ENCODE measurements around the gene PRELID3B. TPM values are rescaled to one million over a fixed set of nuclear protein-coding genes. Genes with fewer than 3 reads are reported as not detected.

Gene PRELID3B
- total and polyA plus RNA-seq, 2 of the 13 experiments (the other 11 are each of a cell fraction or from before 2014, with no cell fraction given), result 23.3 to 42.6 TPM

DNA sequence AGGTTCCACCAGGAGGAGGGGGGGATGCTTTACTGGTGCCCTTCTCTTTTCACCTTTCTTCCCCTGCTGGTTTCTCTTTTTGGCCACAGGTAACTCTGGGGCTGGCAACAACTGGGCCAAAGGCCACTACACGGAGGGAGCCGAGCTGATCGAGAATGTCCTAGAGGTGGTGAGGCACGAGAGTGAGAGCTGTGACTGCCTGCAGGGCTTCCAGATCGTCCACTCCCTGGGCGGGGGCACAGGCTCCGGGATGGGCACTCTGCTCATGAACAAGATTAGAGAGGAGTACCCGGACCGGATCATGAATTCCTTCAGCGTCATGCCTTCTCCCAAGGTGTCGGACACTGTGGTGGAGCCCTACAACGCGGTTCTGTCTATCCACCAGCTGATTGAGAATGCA, 19.0 kb downstream of the PRELID3B start:
- POLR2A ChIA-PET, result interaction anchor here (1.4 to 1.6 kb wide), 2 partner anchors 8 to 21 kb away, joined by 5 to 6 read pairs; partner anchors contain the start of gene ATP5F1E
- intact Hi-C loops (cut with micrococcal nuclease; ENCODE audit: unreplicated experiment), result no loop called here
- no peak overlapping the region for H3K4me3 ChIP-seq (replicated peaks in 1 of 3; ENCODE audit: insufficient read depth in 1 of 3, low read depth in 2 of 3, low read length in 3 of 3)
- ATAC-seq (no peak; the same call in 2 of the 3 replicates), FAIRE-seq (no peak), DNase-seq (ENCODE audit: low spot score) (no peak)
- H3K27me3 ChIP-seq (ENCODE audit: control insufficient read depth in 1 of 2, insufficient read depth in 2 of 2, low read length in 2 of 2), result no peaks in the 10 kb centered on the region
- no peak overlapping the region for H3K9ac ChIP-seq (ENCODE audit: insufficient read depth, low read depth, low read length)
- no TSS peak for BruUV-seq (replicated peaks)
- in situ Hi-C loops (cut with HindIII; ENCODE audit: extremely low pct_ligation_motif_present, low pct_unique_long_range_greater_than_20kb), result no loop called here
- H3K4me2 ChIP-seq (ENCODE audit: low read depth, low read length), result no peak overlapping the region
- CTCF ChIA-PET (ENCODE audit: low intra/inter-chr PET ratio, low total read pairs), result no interaction called here
- peaks cover 6% of the 10 kb centered on the region; the same call in 1 of the 2 replicates for H4K20me1 ChIP-seq (ENCODE audit: insufficient read depth, low read length)
- H3K79me2 ChIP-seq (ENCODE audit: insufficient read depth, low read length), result peaks cover 35% of the 10 kb centered on the region
- 97% methylated on average over 13 of the region's 13 CpGs for WGBS (ENCODE audit: low lambda C conversion rate)
- H3K9me3 ChIP-seq (ENCODE audit: low read length), result no peaks in the 10 kb centered on the region
- no peak overlapping the region for H3K27ac ChIP-seq (ENCODE audit: extremely low read length, insufficient read depth, low read length)
- no peak overlapping the region for H2AFZ ChIP-seq (ENCODE audit: low read length)
- H3K4me1 ChIP-seq (ENCODE audit: insufficient read depth, low read length), result peaks cover 43% of the 10 kb centered on the region
- H3K36me3 ChIP-seq (replicated peaks in 1 of 2; ENCODE audit: control insufficient read depth in 1 of 2, insufficient read depth in 2 of 2, low read length in 2 of 2), result peaks cover 26 to 59% of the 10 kb centered on the region in 2 experiments
- no peak for TF ChIP-seq ZNF674 (CRISPR knock-in tag; IDR thresholded peaks at IDR 0.05; ENCODE audit: low read depth)
- 0 out of 2 replicates have a peak, but pooled peaks have one; percentile 1 for TF ChIP-seq ARHGAP35 (CRISPR knock-in tag; IDR thresholded peaks at IDR 0.05; ENCODE audit: borderline replicate concordance)
- TF ChIP-seq, protein P1, sequence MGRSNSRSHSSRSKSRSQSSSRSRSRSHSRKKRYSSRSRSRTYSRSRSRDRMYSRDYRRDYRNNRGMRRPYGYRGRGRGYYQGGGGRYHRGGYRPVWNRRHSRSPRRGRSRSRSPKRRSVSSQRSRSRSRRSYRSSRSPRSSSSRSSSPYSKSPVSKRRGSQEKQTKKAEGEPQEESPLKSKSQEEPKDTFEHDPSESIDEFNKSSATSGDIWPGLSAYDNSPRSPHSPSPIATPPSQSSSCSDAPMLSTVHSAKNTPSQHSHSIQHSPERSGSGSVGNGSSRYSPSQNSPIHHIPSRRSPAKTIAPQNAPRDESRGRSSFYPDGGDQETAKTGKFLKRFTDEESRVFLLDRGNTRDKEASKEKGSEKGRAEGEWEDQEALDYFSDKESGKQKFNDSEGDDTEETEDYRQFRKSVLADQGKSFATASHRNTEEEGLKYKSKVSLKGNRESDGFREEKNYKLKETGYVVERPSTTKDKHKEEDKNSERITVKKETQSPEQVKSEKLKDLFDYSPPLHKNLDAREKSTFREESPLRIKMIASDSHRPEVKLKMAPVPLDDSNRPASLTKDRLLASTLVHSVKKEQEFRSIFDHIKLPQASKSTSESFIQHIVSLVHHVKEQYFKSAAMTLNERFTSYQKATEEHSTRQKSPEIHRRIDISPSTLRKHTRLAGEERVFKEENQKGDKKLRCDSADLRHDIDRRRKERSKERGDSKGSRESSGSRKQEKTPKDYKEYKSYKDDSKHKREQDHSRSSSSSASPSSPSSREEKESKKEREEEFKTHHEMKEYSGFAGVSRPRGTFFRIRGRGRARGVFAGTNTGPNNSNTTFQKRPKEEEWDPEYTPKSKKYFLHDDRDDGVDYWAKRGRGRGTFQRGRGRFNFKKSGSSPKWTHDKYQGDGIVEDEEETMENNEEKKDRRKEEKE (IDR thresholded peaks at IDR 0.05), result no peak
- TF ChIP-seq, protein P2, sequence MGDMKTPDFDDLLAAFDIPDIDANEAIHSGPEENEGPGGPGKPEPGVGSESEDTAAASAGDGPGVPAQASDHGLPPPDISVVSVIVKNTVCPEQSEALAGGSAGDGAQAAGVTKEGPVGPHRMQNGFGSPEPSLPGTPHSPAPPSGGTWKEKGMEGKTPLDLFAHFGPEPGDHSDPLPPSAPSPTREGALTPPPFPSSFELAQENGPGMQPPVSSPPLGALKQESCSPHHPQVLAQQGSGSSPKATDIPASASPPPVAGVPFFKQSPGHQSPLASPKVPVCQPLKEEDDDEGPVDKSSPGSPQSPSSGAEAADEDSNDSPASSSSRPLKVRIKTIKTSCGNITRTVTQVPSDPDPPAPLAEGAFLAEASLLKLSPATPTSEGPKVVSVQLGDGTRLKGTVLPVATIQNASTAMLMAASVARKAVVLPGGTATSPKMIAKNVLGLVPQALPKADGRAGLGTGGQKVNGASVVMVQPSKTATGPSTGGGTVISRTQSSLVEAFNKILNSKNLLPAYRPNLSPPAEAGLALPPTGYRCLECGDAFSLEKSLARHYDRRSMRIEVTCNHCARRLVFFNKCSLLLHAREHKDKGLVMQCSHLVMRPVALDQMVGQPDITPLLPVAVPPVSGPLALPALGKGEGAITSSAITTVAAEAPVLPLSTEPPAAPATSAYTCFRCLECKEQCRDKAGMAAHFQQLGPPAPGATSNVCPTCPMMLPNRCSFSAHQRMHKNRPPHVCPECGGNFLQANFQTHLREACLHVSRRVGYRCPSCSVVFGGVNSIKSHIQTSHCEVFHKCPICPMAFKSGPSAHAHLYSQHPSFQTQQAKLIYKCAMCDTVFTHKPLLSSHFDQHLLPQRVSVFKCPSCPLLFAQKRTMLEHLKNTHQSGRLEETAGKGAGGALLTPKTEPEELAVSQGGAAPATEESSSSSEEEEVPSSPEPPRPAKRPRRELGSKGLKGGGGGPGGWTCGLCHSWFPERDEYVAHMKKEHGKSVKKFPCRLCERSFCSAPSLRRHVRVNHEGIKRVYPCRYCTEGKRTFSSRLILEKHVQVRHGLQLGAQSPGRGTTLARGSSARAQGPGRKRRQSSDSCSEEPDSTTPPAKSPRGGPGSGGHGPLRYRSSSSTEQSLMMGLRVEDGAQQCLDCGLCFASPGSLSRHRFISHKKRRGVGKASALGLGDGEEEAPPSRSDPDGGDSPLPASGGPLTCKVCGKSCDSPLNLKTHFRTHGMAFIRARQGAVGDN (CRISPR knock-in tag; IDR thresholded peaks at IDR 0.05), result peak; percentile 9; the same call in 1 of the 2 replicates
- no peak for TF ChIP-seq POLR2G (IDR thresholded peaks at IDR 0.05; ENCODE audit: low read depth, low read length)
- TF ChIP-seq SYNCRIP (IDR thresholded peaks at IDR 0.05; ENCODE audit: insufficient read depth, low read depth, low read length), result no peak
- TF ChIP-seq SIX1 (CRISPR knock-in tag; IDR thresholded peaks at IDR 0.05; ENCODE audit: borderline replicate concordance), result no peak
- no peak for TF ChIP-seq GTF2F1 (IDR thresholded peaks at IDR 0.05; ENCODE audit: low read length)
- TF ChIP-seq SRSF1 (optimal IDR thresholded peaks at IDR 0.05; ENCODE audit: low read depth, low read length), result peak; percentile 7
- TF ChIP-seq, protein P3, sequence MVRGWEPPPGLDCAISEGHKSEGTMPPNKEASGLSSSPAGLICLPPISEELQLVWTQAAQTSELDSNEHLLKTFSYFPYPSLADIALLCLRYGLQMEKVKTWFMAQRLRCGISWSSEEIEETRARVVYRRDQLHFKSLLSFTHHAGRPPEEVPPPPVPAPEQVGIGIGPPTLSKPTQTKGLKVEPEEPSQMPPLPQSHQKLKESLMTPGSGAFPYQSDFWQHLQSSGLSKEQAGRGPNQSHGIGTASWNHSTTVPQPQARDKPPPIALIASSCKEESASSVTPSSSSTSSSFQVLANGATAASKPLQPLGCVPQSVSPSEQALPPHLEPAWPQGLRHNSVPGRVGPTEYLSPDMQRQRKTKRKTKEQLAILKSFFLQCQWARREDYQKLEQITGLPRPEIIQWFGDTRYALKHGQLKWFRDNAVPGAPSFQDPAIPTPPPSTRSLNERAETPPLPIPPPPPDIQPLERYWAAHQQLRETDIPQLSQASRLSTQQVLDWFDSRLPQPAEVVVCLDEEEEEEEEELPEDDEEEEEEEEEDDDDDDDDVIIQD (CRISPR knock-in tag; IDR thresholded peaks at IDR 0.05; ENCODE audit: low read depth), result no peak
- TF ChIP-seq ZBTB38 (CRISPR knock-in tag; IDR thresholded peaks at IDR 0.05), result 0 out of 2 replicates have a peak, but pooled peaks have one; percentile 14
- TF ChIP-seq ZNF747 (CRISPR knock-in tag; IDR thresholded peaks at IDR 0.05; ENCODE audit: borderline replicate concordance), result no peak
- no peak for TF ChIP-seq FOXP1 (IDR thresholded peaks at IDR 0.05)
- TF ChIP-seq FOXP1 (CRISPR knock-in tag; IDR thresholded peaks at IDR 0.05), result no peak
- peak; percentile 46 for TF ChIP-seq RBFOX2 (IDR thresholded peaks at IDR 0.05; ENCODE audit: low read depth, low read length)
- TF ChIP-seq, protein P4, sequence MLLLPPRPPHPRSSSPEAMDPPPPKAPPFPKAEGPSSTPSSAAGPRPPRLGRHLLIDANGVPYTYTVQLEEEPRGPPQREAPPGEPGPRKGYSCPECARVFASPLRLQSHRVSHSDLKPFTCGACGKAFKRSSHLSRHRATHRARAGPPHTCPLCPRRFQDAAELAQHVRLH (CRISPR knock-in tag; IDR thresholded peaks at IDR 0.05; ENCODE audit: borderline replicate concordance, low read depth), result no peak
- TF ChIP-seq ELF3 (CRISPR knock-in tag; IDR thresholded peaks at IDR 0.05), result no peak
- peak; percentile 28; the same call in 1 of the 2 replicates for TF ChIP-seq DNMT1 (CRISPR knock-in tag; IDR thresholded peaks at IDR 0.05)

Data from HepG2 (cell line).